Globus pallidus (tissue), 1 donor: ENCODE results near the gene FAM171A2.
"Not testable (repeated sequence)": the region's sequence is repeated elsewhere in the genome, so short reads cannot be mapped to it uniquely, and the experiment has no call there.

Experiments used
- DNase-seq: peaks from one replicate; pipeline ENCODE4 v3.0.0-alpha.2; 2015; ENCODE audit warnings: low spot score

FAM171A2 gene

DNA sequence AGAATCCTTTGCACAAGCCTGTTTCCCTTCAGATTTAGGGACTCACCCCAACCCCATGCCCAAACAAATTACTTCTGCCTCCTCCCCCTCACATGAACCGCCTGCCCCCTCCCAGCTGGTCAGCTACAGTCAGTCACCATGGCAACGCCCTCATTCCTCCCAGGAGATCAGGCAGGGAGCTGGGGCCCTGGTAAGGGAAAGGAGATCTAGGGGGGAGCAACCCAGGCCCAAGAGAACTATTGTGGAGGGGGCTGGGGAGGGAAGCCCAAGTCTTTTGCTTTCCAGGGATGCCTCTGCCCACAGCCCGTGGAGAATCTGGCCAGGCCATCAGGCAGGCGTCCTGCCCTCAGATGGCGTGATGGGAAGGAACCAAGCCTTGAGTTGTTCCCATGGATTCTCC, 2.8 kb downstream of the FAM171A2 start:
- no peak for DNase-seq

- DNase-seq, result no peak
These were observed 3.5 kb downstream of the FAM171A2 start for GRCh38 chr17:44360144-44360533.

- DNase-seq, result no peak
These were observed 4.1 kb downstream of the FAM171A2 start for GRCh38 chr17:44359458-44360143.

DNA sequence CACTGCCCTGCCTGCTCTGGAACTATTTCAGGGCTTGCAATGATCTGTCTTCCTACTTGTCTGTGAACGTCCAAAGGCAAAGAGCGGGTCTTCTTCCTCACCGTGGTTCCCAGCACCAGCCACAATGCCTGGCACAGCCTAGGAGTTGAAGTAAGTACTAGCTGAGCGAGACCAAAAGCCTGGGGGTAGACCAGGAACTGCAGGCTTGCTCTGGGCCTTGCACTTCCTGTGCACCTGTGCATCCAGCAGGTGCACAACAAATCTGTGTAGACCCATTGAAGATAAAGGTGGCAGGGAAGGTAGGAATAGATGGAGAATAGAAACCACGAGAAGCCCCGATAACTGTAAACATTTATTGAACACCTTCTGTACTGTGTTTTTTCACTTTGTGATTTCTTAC, 4.6 kb downstream of the FAM171A2 start:
- DNase-seq, result no peak

DNA sequence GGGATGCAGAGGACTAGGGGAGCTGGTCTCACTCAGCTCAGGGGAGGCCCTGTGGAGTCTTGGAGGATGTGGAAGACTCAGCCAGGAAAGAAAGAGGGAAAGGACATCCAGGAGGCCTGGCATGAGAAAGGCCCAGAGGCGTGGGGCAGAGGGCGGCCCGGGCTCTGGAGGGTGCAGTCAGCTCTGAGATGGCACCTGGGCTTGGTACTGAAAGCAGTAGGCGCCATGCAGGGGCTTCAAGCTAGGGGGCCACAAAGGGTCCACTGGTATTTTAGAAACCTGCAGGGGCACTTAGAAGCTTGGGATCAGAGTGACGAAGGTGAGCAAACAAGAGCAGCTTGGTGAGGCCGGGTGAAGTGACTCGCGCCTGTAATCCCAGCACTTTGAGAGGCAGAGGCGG, 5.6 kb downstream of the FAM171A2 start:
- DNase-seq, result no peak

- DNase-seq, result no peak
These were observed 7.4 kb downstream of the FAM171A2 start for GRCh38 chr17:44356241-44356640.

DNA sequence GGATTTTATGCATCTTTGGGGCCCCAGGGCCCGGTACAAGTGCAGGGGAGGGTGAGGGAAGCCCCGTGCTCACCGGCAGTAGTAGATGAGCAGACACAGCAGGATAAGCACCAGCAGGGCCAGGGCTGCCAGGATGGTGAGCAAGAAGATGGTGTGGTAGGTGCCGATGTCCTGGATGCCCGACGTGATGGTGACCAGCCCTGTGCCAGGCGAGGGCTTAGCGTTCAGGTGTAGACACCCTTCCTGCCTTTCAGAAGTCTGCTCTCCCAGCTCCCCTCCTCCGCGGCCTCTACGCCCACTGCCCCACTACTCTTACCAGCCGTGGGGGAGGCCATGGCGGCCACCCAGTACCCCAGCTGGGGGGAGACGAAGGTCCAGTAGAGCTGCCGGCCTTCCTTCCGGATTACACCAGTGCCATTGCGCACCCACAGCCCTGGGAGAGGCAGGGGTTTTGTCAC, 8.0 kb downstream of the FAM171A2 start:
- DNase-seq, result no peak

DNA sequence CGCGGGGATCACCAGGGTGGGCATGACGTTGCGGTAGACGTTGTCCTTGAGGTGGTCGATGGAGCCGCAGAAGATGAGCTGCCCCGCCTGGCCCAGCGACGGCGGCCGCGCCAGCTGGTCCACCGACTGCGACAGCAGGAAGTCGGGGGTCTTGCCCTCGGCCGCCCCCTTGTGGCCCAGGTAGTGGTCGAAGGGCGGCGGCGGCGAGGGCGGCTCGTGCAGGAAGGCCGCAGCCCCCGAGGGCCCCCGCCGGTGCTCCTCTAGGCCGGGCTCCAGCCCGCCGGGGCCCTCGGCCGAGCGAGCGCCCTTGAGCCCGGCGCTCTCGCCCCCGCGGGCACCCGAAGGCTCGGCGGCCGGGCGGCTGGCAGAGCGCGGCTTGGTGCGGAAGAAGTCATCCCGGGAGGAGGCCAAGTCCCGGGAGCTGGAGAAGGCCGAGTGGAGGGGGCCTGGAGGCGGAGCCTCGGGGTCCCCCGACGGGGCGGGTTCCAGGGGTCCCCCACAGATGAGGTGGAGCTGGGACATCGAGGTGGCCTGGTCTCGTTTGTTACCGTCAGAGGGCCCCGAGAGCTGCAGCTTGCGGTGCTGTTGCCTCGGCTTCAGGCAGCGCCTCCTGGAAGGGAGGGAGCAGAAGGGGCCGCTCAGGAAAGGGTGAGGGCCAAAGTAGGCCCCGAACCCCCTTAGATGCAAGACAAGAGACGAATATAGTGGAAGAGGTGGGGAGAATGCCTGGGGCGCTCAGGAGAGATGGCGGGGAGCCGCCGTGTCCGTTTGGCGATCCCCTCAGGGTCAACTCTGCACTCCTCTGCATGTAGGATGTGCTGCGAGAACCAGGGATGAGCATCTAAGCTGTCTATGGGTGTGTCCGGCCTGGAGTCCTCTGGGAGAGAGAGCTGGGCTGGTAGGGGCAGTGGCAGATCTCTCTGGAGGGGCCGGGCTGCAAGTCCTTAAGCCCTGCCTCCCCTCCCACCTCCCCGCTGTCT, 8.8 kb downstream of the FAM171A2 start:
- no peak for DNase-seq

GRCh38 chr17:44353672-44354331, 9.9 kb downstream of the FAM171A2 start:
- no peak for DNase-seq

DNA sequence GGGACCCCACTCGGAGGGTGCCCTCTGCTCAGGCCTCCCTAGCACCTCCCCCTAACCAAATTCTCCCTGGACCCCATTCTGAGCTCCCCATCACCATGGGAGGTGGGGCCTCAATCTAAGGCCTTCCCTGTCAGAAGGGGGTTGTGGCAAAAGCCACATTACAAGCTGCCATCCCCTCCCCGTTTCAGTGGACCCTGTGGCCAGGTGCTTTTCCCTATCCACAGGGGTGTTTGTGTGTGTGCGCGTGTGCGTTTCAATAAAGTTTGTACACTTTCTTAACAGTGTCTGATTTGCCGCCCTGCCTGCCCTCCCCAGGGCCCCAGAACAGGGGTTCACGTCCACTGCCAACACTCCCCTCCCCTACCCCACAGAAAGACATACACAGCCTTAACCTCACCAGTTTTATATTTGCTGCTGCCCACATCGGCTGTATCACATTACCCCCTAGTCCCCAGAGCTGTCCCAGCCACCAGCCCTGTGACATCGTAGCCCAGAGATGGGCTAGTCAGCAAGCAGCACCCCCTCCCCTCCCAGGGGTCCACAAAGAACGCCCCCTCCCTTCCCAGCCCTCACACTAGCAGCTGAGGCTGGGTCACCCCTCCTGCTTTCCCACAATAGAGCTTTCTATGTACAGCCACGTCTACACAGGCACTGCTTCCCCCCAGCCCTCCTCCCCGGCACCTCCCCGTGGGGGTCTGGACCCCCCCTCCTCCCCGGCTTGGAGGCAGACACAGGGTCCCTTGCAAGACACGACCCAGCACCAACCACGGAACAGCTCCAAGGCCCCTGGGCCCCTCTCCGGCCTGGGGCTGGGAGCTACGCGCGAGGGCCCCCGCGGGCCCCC, 10.6 kb downstream of the FAM171A2 start:
- DNase-seq, result no peak

DNA sequence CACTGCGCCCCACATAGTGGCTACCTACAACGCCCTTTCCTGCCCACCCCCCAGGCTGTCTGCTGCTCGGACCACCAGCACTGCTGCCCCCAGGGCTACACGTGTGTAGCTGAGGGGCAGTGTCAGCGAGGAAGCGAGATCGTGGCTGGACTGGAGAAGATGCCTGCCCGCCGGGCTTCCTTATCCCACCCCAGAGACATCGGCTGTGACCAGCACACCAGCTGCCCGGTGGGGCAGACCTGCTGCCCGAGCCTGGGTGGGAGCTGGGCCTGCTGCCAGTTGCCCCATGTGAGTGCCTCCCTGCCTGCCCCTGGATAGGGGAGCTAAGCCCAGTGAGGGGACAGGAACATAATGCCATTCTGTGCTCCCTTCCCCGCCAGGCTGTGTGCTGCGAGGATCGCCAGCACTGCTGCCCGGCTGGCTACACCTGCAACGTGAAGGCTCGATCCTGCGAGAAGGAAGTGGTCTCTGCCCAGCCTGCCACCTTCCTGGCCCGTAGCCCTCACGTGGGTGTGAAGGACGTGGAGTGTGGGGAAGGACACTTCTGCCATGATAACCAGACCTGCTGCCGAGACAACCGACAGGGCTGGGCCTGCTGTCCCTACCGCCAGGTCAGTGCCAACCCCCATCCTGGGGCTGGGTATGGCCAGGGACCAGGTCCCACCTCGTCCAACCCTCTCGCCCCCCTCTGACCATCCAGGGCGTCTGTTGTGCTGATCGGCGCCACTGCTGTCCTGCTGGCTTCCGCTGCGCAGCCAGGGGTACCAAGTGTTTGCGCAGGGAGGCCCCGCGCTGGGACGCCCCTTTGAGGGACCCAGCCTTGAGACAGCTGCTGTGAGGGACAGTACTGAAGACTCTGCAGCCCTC, 11.5 kb downstream of the FAM171A2 start:
- no peak for DNase-seq

- no peak for DNase-seq
These were observed 12.2 kb downstream of the FAM171A2 start for GRCh38 chr17:44351464-44351863.

DNA sequence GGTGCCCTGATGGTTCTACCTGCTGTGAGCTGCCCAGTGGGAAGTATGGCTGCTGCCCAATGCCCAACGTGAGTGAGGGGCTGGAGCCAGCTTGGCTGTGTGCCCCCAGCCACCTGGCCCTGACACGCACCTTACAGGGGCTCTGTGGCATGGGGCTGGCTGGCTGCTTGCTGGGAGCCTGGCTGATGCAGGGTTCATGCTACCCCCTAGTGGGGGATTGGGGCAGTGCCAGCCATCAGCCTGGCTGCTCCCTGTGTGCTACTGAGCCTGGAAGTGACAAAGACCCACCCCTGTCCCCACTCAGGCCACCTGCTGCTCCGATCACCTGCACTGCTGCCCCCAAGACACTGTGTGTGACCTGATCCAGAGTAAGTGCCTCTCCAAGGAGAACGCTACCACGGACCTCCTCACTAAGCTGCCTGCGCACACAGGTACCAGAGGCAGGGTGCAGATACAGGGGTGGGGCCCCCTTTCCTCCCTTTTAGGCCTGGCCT, 12.9 kb downstream of the FAM171A2 start:
- DNase-seq, result peak; percentile 62

- no peak for DNase-seq
These were observed 14.0 kb downstream of the FAM171A2 start for GRCh38 chr17:44349553-44350070.

GRCh38 chr17:44348988-44349364, 14.7 kb downstream of the FAM171A2 start:
- no peak for DNase-seq

DNA sequence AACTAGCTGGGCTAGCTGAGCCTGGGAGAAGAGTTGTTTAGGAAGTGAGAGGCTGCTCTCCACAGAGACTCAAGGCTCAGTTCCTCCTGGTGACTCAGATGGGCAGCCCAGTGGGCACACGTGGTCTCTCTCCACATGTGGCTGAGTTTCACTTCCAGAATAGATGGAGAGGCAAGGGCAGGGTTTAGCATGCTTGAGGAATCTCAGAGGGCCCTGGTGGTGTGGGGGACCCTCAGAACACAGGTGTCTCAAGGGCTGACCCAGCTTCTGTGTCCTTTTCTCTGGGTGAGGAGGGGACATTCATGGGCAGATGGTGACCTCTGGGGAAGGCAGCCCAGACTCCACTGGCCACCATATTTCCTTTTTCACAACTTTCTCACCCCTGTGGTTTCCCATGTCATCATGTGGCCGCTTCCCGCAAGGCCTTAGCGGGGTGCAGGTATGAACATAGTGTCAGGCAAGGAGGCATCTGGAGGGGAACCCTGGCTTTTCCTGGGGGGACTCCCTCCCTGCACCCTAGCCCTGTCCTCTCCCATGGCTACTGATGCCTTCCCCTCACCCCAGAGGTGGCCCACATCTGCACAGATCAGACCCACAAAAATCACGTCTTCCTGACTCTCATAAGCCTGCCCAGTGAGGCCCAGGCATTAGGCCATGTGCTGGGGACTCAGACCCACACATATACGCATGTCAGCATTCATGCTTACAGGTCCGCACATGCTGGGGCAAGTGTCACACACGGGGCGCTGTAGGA, 15.2 kb downstream of the FAM171A2 start:
- peak; percentile 74 for DNase-seq

GRCh38 chr17:44347206-44348055, 16.2 kb downstream of the FAM171A2 start:
- DNase-seq, result not testable (repeated sequence)

GRCh38 chr17:44346064-44346844, 17.4 kb downstream of the FAM171A2 start:
- no peak for DNase-seq
